H9 (cell line): ENCODE measurements around the gene MMP15. TPM values are rescaled to one million over a fixed set of nuclear protein-coding genes. Genes with fewer than 3 reads are reported as not detected.

Source experiments
- DNase-seq: peaks from one replicate; pipeline ENCODE4 v3.0.0-alpha.2; 2017
- H2AFZ ChIP-seq: one replicate; pipeline ENCODE4 v1.6.1; 2013; ENCODE audit warnings: mild to moderate bottlenecking, low read length, control low read depth, moderate library complexity
- H2AK5ac ChIP-seq: 2 replicates; pipeline ENCODE4 v1.6.1; 2013; ENCODE audit warnings: low read length, control low read depth, mixed read lengths; ENCODE audit not compliant: insufficient read length
- H2BK120ac ChIP-seq: one replicate; pipeline ENCODE4 v1.6.1; 2013; ENCODE audit warnings: low read depth, mild to moderate bottlenecking, low read length, control low read depth, inconsistent platforms; ENCODE audit not compliant: poor library complexity, severe bottlenecking
- H2BK12ac ChIP-seq: 2 replicates; pipeline ENCODE4 v1.6.1; 2013; ENCODE audit warnings: low read length, control low read depth, mixed read lengths, low read depth; ENCODE audit not compliant: insufficient read length
- H2BK15ac ChIP-seq: 2 replicates; pipeline ENCODE4 v1.6.1; 2013; ENCODE audit warnings: low read depth, low read length, control low read depth
- H2BK20ac ChIP-seq: one replicate; pipeline ENCODE4 v1.6.1; 2013; ENCODE audit warnings: low read depth, mild to moderate bottlenecking, low read length, control low read depth, inconsistent platforms; ENCODE audit not compliant: poor library complexity, severe bottlenecking
- H2BK5ac ChIP-seq: 2 replicates; pipeline ENCODE4 v1.6.1; 2013; ENCODE audit warnings: low read length, control low read depth, mixed read lengths; ENCODE audit not compliant: insufficient read length
- H3K14ac ChIP-seq: 2 replicates; pipeline ENCODE4 v1.6.1; 2013; ENCODE audit warnings: low read length, control low read depth; ENCODE audit not compliant: insufficient read depth
- H3K18ac ChIP-seq: 2 replicates; pipeline ENCODE4 v1.6.1; 2013; ENCODE audit warnings: low read depth, mild to moderate bottlenecking, mixed read lengths, low read length, control low read depth; ENCODE audit not compliant: insufficient read length
- H3K23ac ChIP-seq: 2 replicates; pipeline ENCODE4 v1.6.1; 2013; ENCODE audit warnings: low read length, control low read depth, mixed read lengths, low read depth; ENCODE audit not compliant: insufficient read length
- H3K23me2 ChIP-seq: 2 replicates; pipeline ENCODE4 v1.6.1; 2013; ENCODE audit warnings: low read depth, mild to moderate bottlenecking, mixed read lengths, low read length, control low read depth; ENCODE audit not compliant: insufficient read length, poor library complexity, severe bottlenecking
- H3K27ac ChIP-seq: 2 replicates; pipeline ENCODE4 v1.5.1; 2013; ENCODE audit warnings: low read length, control low read depth, mixed read lengths, low read depth; ENCODE audit not compliant: insufficient read length
- H3K27me3 ChIP-seq: 2 replicates; pipeline ENCODE4 v1.6.1; 2013; ENCODE audit warnings: low read length, control low read depth, inconsistent platforms; ENCODE audit not compliant: insufficient read depth
- H3K4ac ChIP-seq: 2 replicates; pipeline ENCODE4 v1.6.1; 2013; ENCODE audit warnings: low read depth, mild to moderate bottlenecking, control low read depth, inconsistent platforms, low read length, moderate library complexity
- H3K4me1 ChIP-seq: 2 replicates; pipeline ENCODE4 v1.6.1; 2013; ENCODE audit warnings: low read length, control low read depth, inconsistent platforms; ENCODE audit not compliant: insufficient read depth
- H3K4me2 ChIP-seq: 2 replicates; pipeline ENCODE4 v1.6.1; 2013; ENCODE audit warnings: low read length, control low read depth, mixed read lengths; ENCODE audit not compliant: insufficient read length, insufficient read depth
- H3K56ac ChIP-seq: 2 replicates; pipeline ENCODE4 v1.6.1; 2013; ENCODE audit warnings: low read depth, mild to moderate bottlenecking, mixed read lengths, low read length, control low read depth; ENCODE audit not compliant: insufficient read length
- H3K79me1 ChIP-seq: 2 replicates; pipeline ENCODE4 v1.6.1; 2013; ENCODE audit warnings: low read depth, mild to moderate bottlenecking, moderate library complexity, low read length, control low read depth, inconsistent platforms; ENCODE audit not compliant: insufficient read depth, poor library complexity, severe bottlenecking
- H3K79me2 ChIP-seq: 2 replicates; pipeline ENCODE4 v1.6.1; 2013; ENCODE audit warnings: low read length, control low read depth, inconsistent platforms; ENCODE audit not compliant: insufficient read depth
- H3K9ac ChIP-seq: 2 replicates; pipeline ENCODE4 v1.6.1; 2013; ENCODE audit warnings: low read length, control low read depth, mixed read lengths; ENCODE audit not compliant: insufficient read length; ENCODE audit errors: extremely low read depth
- H3K9me3 ChIP-seq: one replicate; pipeline ENCODE4 v1.6.1; 2013; ENCODE audit warnings: low read depth, low read length, inconsistent platforms; ENCODE audit not compliant: control insufficient read depth
- H3T11ph ChIP-seq: one replicate; pipeline ENCODE4 v1.6.1; 2013; ENCODE audit warnings: mild to moderate bottlenecking, low read length, control low read depth, inconsistent platforms
- H4K20me1 ChIP-seq: one replicate; pipeline ENCODE4 v1.6.1; 2013; ENCODE audit not compliant: control insufficient read depth, insufficient read length, insufficient read depth
- H4K5ac ChIP-seq: 2 replicates; pipeline ENCODE4 v1.6.1; 2013; ENCODE audit warnings: low read depth, mild to moderate bottlenecking, mixed read lengths, low read length, control low read depth; ENCODE audit not compliant: insufficient read length
- H4K8ac ChIP-seq: replicated peaks from 2 replicates; pipeline ENCODE4 v1.6.1; 2013; ENCODE audit warnings: low read length, control low read depth, mixed read lengths, low read depth; ENCODE audit not compliant: insufficient read length
- H4K91ac ChIP-seq: 2 replicates; pipeline ENCODE4 v1.6.1; 2013; ENCODE audit warnings: low read depth, mild to moderate bottlenecking, moderate library complexity, mixed read lengths, low read length, control low read depth; ENCODE audit not compliant: insufficient read length
- H3K27ac Mint-ChIP-seq, 3 experiments: 2 replicates in 2 of 3; 3 replicates in 1 of 3; pipeline ENCODE4 v1.8.0; 2020 to 2021; ENCODE audit warnings: mixed read lengths in 3 of 3, mild to moderate bottlenecking in 1 of 3, moderate library complexity in 1 of 3
- H3K27me3 Mint-ChIP-seq: 2 replicates; pipeline ENCODE4 v1.8.0; 2021; ENCODE audit warnings: low read depth, mild to moderate bottlenecking, moderate library complexity, mixed read lengths
- H3K36me3 Mint-ChIP-seq, 3 experiments: 2 replicates in 2 of 3; 3 replicates in 1 of 3; pipeline ENCODE4 v1.8.0; 2020 to 2021; ENCODE audit warnings: low read depth in 3 of 3, mixed read lengths in 3 of 3; ENCODE audit not compliant: insufficient read depth in 1 of 3
- H3K4me1 Mint-ChIP-seq, 2 experiments: 2 replicates each; pipeline ENCODE4 v1.8.0; 2020; ENCODE audit warnings: mixed read lengths in 2 of 2
- H3K4me3 Mint-ChIP-seq, 2 experiments: 2 replicates in 1 of 2; 3 replicates in 1 of 2; pipeline ENCODE4 v1.8.0; 2020 to 2021; ENCODE audit warnings: mild to moderate bottlenecking in 2 of 2, mixed read lengths in 2 of 2, moderate library complexity in 1 of 2
- H3K9me3 Mint-ChIP-seq, 2 experiments: 2 replicates in 1 of 2; 3 replicates in 1 of 2; pipeline ENCODE4 v1.8.0; 2020; ENCODE audit warnings: mild to moderate bottlenecking in 2 of 2, mixed read lengths in 2 of 2, moderate library complexity in 1 of 2
- WGBS: extraction: QIAGEN DNeasy Blood & Tissue Kit; methylation state at CpG from one replicate; pipeline ENCODE4 v1.1.7; 2013; ENCODE audit warnings: missing lambda C conversion rate, low lambda C conversion rate, mixed read lengths; ENCODE audit not compliant: insufficient read length; ENCODE audit errors: extremely low coverage; 5-methylcytosine and 5-hydroxymethylcytosine counted together
- total RNA-seq: library from RNA; stranded (reverse); gene quantifications from 2 replicates; pipeline ENCODE4 v1.2.1, GENCODE V29; 2021
- TF ChIP-seq, protein P1 (sequence below): fragments of 200-600 bp; sonication (generic); conservative IDR thresholded peaks from 3 replicates; pipeline ENCODE4 v1.8.0; 2021; ENCODE audit warnings: antibody characterized with exemption, mild to moderate bottlenecking

Gene MMP15
- total RNA-seq, 1 experiment from 2014 or later, result 32.9 TPM

DNA sequence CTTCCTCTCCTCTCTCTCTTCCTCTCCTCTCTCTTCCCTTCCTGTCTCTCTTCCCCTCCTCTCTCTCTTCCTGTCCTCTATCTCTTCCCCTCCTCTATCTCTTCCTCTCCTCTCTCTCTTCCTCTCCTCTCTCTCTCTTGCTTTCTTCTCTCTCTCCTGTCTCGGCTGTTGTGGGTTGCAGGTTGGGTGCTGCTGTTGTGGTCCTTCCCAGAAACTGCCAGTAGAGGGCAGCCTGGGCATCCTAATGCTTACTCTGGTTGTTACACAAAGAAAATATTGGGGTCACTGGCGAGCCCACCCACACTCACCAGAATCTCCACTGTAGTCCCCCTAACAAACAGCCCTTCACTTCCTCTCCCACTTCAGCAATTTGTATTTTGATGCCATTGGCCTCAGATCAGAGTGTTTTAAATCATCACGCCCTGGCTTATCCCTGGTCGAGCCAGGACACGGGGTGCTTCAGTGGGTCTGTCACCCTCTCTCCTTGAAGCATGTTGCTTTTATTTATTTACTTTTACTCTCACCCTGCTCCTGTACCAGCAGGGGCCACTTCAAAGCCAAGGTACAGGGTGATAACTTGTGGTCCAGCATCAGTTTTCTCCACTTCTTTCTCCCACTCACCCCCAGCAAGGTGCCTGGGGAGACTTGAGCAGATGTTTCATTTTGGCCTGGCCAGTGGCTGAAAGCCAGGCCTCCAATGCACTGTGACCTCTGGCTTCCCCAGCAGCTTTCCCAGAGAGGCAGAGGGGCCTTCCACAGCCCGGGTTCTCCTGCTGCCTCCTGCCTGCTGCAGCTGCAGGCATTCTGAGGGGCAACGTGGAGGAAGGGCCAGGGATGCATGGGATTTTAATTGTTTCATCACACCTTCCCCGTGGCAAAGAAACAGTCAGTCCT, 4.7 kb upstream of the MMP15 start:
- H4K91ac ChIP-seq, result no peak overlapping the region
- peaks cover 23 to 35% of the 10 kb centered on the region in 2 experiments for H3K4me1 Mint-ChIP-seq
- H3K4me1 ChIP-seq, result peaks cover 6% of the 10 kb centered on the region; the same call in 1 of the 2 replicates
- H3T11ph ChIP-seq, result no peak overlapping the region
- no peaks in the 10 kb centered on the region for H3K79me2 ChIP-seq
- H3K4ac ChIP-seq, result no peak overlapping the region
- H3K36me3 Mint-ChIP-seq, result peaks cover 0 to 2% (median 0%) of the 10 kb centered on the region in 3 experiments; a peak in 2 of 7 replicates
- no peak overlapping the region for H2BK15ac ChIP-seq
- no peak overlapping the region for H3K4me2 ChIP-seq
- H3K23ac ChIP-seq, result no peak overlapping the region
- no peak overlapping the region for H3K4me3 Mint-ChIP-seq
- H3K27ac ChIP-seq, result no peak overlapping the region
- H2AFZ ChIP-seq, result no peak overlapping the region
- no peak overlapping the region for H2AK5ac ChIP-seq
- TF ChIP-seq, protein P1, sequence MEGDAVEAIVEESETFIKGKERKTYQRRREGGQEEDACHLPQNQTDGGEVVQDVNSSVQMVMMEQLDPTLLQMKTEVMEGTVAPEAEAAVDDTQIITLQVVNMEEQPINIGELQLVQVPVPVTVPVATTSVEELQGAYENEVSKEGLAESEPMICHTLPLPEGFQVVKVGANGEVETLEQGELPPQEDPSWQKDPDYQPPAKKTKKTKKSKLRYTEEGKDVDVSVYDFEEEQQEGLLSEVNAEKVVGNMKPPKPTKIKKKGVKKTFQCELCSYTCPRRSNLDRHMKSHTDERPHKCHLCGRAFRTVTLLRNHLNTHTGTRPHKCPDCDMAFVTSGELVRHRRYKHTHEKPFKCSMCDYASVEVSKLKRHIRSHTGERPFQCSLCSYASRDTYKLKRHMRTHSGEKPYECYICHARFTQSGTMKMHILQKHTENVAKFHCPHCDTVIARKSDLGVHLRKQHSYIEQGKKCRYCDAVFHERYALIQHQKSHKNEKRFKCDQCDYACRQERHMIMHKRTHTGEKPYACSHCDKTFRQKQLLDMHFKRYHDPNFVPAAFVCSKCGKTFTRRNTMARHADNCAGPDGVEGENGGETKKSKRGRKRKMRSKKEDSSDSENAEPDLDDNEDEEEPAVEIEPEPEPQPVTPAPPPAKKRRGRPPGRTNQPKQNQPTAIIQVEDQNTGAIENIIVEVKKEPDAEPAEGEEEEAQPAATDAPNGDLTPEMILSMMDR, result peak; percentile 82
- H3K56ac ChIP-seq, result no peak overlapping the region
- peaks cover 12% of the 10 kb centered on the region for H3K27me3 Mint-ChIP-seq
- H2BK20ac ChIP-seq, result no peak overlapping the region
- H3K9ac ChIP-seq, result no peak overlapping the region
- no peaks in the 10 kb centered on the region for H3K27me3 ChIP-seq
- no peak overlapping the region for H4K5ac ChIP-seq
- H4K20me1 ChIP-seq, result no peaks in the 10 kb centered on the region
- H3K9me3 Mint-ChIP-seq, result no peaks in the 10 kb centered on the region
- H3K79me1 ChIP-seq, result no peaks in the 10 kb centered on the region
- no peak overlapping the region for H3K14ac ChIP-seq
- no peak overlapping the region for H2BK120ac ChIP-seq
- H3K23me2 ChIP-seq, result peaks cover 4% of the 10 kb centered on the region
- no peak for DNase-seq
- no CpG with 5 or more reads among the region's 8 CpGs for WGBS
- H3K18ac ChIP-seq, result no peak overlapping the region
- no peak overlapping the region for H4K8ac ChIP-seq
- H3K27ac Mint-ChIP-seq, result no peak overlapping the region
- H2BK5ac ChIP-seq, result no peak overlapping the region
- no peak overlapping the region for H2BK12ac ChIP-seq
- no peaks in the 10 kb centered on the region for H3K9me3 ChIP-seq
